NT2/D1 (cell line): ENCODE data around the gene BCL2L1.

Experiments
- DNase-seq: peaks from one replicate; pipeline ENCODE4 v3.0.0-alpha.2; 2011; ENCODE audit warnings: low read depth, low spot score
- H3K27me3 ChIP-seq: 2 replicates; pipeline ENCODE4 v1.6.0; 2011; ENCODE audit warnings: mild to moderate bottlenecking; ENCODE audit not compliant: insufficient read length, insufficient read depth
- H3K36me3 ChIP-seq: 2 replicates; pipeline ENCODE4 v1.6.1; 2011; ENCODE audit warnings: mild to moderate bottlenecking, low read length, mixed read lengths; ENCODE audit not compliant: insufficient read depth, insufficient read length
- H3K4me1 ChIP-seq: 2 replicates; pipeline ENCODE4 v1.5.1; 2011; ENCODE audit not compliant: insufficient read depth, insufficient read length
- H3K4me3 ChIP-seq: 2 replicates; pipeline ENCODE4 v1.5.1; 2011; ENCODE audit warnings: low read depth; ENCODE audit not compliant: insufficient read length
- H3K9ac ChIP-seq: 2 replicates; pipeline ENCODE4 v1.6.0; 2011; ENCODE audit warnings: low read depth; ENCODE audit not compliant: insufficient read length
- H3K9me3 ChIP-seq: 2 replicates; pipeline ENCODE4 v1.5.1; 2011; ENCODE audit warnings: mild to moderate bottlenecking, low read length; ENCODE audit not compliant: insufficient read depth
- SUZ12 ChIP-seq: IDR thresholded peaks from 2 replicates; pipeline ENCODE4 v1.6.1; 2011; ENCODE audit not compliant: insufficient read length, insufficient read depth; ENCODE audit errors: extremely low read depth
- YY1 ChIP-seq: IDR thresholded peaks from 2 replicates; pipeline ENCODE4 v1.6.1; 2011; ENCODE audit not compliant: insufficient read length, insufficient read depth
- ZNF274 ChIP-seq: IDR thresholded peaks from 2 replicates; pipeline ENCODE4 v1.6.1; 2011; ENCODE audit warnings: mild to moderate bottlenecking, low read depth, low read length

The BCL2L1 gene

DNA sequence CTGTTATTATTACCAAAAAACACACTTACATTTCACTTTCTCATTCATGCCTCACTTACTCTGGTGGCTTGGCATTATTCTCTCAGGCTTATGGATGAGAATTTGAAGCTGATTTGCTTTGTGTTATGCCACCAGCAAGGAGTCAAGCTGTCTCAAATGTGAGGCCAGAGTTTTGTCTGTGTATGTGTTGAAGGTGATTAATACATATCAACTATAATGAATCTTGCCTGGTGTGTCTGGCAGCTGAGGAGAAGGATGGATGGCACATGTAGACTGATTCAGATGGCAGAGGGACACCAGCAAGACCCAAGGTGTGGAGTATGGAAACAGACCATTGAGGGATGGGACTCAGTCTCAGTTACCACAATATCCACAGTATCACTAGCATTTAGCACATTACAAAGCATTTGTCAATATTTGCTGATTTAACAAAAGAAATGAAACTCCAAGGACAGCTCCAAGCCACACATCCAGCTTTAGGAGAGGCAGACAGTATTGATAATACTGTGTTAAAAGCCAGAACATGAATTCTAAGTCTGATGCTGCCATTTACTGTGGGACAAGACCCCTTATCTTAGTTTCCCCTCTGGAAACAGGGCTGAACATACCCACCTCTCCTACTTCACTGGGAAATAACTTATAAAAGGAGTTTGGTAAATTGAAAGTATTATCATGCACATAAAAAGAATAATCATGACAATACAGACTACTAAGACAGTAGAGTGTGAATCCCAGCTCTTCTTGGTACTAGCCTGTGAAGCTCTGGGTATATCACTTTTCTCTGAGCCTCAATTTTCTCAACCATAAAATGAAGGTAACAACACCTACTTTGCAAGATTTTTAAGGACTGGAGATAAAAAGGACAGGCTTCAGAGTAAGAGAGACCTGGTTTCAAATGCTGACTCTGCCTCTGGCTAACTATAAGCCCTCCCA, 11.2 kb downstream of the BCL2L1 start:
- Histone ChIP-seq H3K4me1 (peaks cover 5% of the 10 kb centered on the region), H3K4me3 (no peak overlapping the region), H3K9ac (no peak overlapping the region), H3K9me3 (no peaks in the 10 kb centered on the region), H3K27me3 (no peaks in the 10 kb centered on the region), H3K36me3 (peaks cover 60% of the 10 kb centered on the region)
- TF ChIP-seq SUZ12 (no peak), ZNF274 (no peak), YY1 (no peak)
- DNase-seq: no peak

GRCh38 chr20:31710423-31711108, 12.1 kb downstream of the BCL2L1 start:
- Histone ChIP-seq H3K9me3 (no peaks in the 10 kb centered on the region), H3K36me3 (peaks cover 68% of the 10 kb centered on the region), H3K4me1 (peaks cover 5% of the 10 kb centered on the region), H3K9ac (no peak overlapping the region), H3K27me3 (no peaks in the 10 kb centered on the region), H3K4me3 (no peak overlapping the region)
- TF ChIP-seq YY1 (no peak), ZNF274 (no peak), SUZ12 (no peak)
- DNase-seq: no peak

GRCh38 chr20:31709939-31710338, 12.7 kb downstream of the BCL2L1 start:
- TF ChIP-seq SUZ12 (no peak), ZNF274 (no peak), YY1 (no peak)
- DNase-seq: no peak
- Histone ChIP-seq H3K9me3 (no peaks in the 10 kb centered on the region), H3K9ac (no peak overlapping the region), H3K4me3 (no peak overlapping the region), H3K36me3 (peaks cover 68% of the 10 kb centered on the region), H3K27me3 (no peaks in the 10 kb centered on the region), H3K4me1 (peaks cover 5% of the 10 kb centered on the region)

DNA sequence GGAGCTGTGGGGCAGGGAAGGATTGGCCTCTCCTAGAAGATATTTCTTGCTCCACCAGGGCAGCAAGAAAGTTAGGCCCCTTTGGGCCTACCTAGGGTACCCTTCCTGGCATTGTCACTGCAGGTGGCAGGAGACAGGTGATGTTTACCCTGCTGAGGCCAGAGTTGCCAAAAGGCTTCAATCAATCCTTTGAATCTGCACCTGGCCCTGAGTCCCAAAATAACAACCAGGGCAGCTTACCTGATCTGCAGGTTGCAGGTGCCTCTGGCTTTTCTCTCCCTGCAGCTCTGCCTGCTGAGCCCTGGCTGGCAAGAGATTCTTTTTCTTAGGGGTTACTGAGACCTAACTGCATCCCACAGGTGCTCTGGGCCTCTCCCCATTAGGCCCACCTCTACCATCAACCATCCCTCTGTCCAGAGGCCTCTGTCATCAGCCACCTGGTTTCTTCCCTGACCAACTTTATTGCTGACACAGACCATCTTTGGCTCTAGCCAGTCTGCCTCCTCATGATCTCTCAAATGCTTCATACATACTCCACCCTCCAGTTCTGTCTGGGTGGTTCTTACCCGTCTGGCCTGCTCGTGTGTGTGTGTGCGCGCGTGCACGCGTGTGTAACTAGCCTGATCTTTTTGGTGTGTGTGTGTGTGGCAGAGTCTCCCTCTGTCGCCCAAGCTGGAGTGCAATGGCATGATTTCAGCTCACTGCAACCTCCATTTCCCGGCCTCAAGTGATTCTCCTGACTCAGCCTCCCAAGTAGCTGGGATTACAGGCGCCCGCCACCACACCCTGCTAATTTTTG, 13.7 kb downstream of the BCL2L1 start:
- Histone ChIP-seq H3K36me3 (peaks cover 59% of the 10 kb centered on the region), H3K4me3 (no peak overlapping the region), H3K27me3 (no peaks in the 10 kb centered on the region), H3K4me1 (peaks cover 5% of the 10 kb centered on the region), H3K9me3 (no peaks in the 10 kb centered on the region), H3K9ac (no peak overlapping the region)
- TF ChIP-seq YY1 (no peak), ZNF274 (no peak), SUZ12 (no peak)
- no peak for DNase-seq

GRCh38 chr20:31707994-31708735, 14.5 kb downstream of the BCL2L1 start:
- no peaks in the 10 kb centered on the region for H3K27me3 ChIP-seq
- H3K9me3 ChIP-seq: no peaks in the 10 kb centered on the region
- no peak overlapping the region for H3K4me3 ChIP-seq
- DNase-seq: no peak
- no peak overlapping the region for H3K9ac ChIP-seq
- no peak for TF ChIP-seq ZNF274
- no peak for TF ChIP-seq SUZ12
- TF ChIP-seq YY1: no peak
- peaks cover 54% of the 10 kb centered on the region for H3K36me3 ChIP-seq
- peaks cover 5% of the 10 kb centered on the region for H3K4me1 ChIP-seq

- H3K9ac ChIP-seq: no peak overlapping the region
- H3K4me1 ChIP-seq: peaks cover 5% of the 10 kb centered on the region
- no peaks in the 10 kb centered on the region for H3K9me3 ChIP-seq
- TF ChIP-seq ZNF274 (no peak), SUZ12 (no peak), YY1 (no peak)
- H3K27me3 ChIP-seq: no peaks in the 10 kb centered on the region
- H3K4me3 ChIP-seq: no peak overlapping the region
- no peak for DNase-seq
- peaks cover 54% of the 10 kb centered on the region for H3K36me3 ChIP-seq
Measured at GRCh38 chr20:31707258-31707615, 15.4 kb downstream of the BCL2L1 start.
